GM23338 (cell line): ENCODE data around the gene COL2A1. TPM values are rescaled to one million over a fixed set of nuclear protein-coding genes. Genes with fewer than 3 reads are reported as not detected.

Experiments
- ATAC-seq: fragments of 200-7000 bp; cut with Tn5 transposase; 3 replicates; pipeline ENCODE4 v1.9.1; 2020
- DNase-seq: peaks from one replicate; pipeline ENCODE4 v3.0.0-alpha.2; 2015; ENCODE audit warnings: low spot score
- H2AFZ ChIP-seq: fragments of 200-600 bp; sonication (generic); 2 replicates; pipeline ENCODE4 v1.8.0; 2016; ENCODE audit warnings: antibody characterized with exemption, mild to moderate bottlenecking, moderate library complexity
- H3F3A ChIP-seq: fragments of 200-600 bp; sonication (generic); replicated peaks from 2 replicates; pipeline ENCODE4 v1.8.0; 2017; ENCODE audit warnings: antibody characterized with exemption, mixed run types, low read depth
- H3K27ac ChIP-seq: fragments of 200-600 bp; sonication (generic); 2 replicates; pipeline ENCODE4 v1.6.1; 2016; ENCODE audit warnings: low read depth
- H3K27me3 ChIP-seq: fragments of 200-600 bp; sonication (generic); 2 replicates; pipeline ENCODE4 v1.8.0; 2016; ENCODE audit warnings: mild to moderate bottlenecking, mixed run types, moderate library complexity; ENCODE audit not compliant: insufficient read depth
- H3K36me3 ChIP-seq: fragments of 200-600 bp; sonication (generic); 2 replicates; pipeline ENCODE4 v1.8.0; 2016; ENCODE audit warnings: mild to moderate bottlenecking; ENCODE audit not compliant: insufficient read depth
- H3K4me1 ChIP-seq: fragments of 200-600 bp; sonication (generic); 2 replicates; pipeline ENCODE4 v1.8.0; 2016; ENCODE audit warnings: mild to moderate bottlenecking, moderate library complexity; ENCODE audit not compliant: insufficient read depth
- H3K4me2 ChIP-seq: fragments of 200-600 bp; sonication (generic); 2 replicates; pipeline ENCODE4 v1.7.1; 2017; ENCODE audit warnings: mixed run types
- H3K4me3 ChIP-seq: fragments of 200-600 bp; sonication (generic); 2 replicates; pipeline ENCODE4 v1.6.1; 2016; ENCODE audit warnings: mixed run types
- H3K79me2 ChIP-seq: fragments of 200-600 bp; sonication (generic); replicated peaks from 2 replicates; pipeline ENCODE4 v1.8.0; 2017; ENCODE audit warnings: mild to moderate bottlenecking; ENCODE audit not compliant: insufficient read depth
- H3K9me2 ChIP-seq: fragments of 200-600 bp; sonication (generic); 2 replicates; pipeline ENCODE4 v1.8.0; 2017; ENCODE audit not compliant: insufficient read depth
- H4K20me1 ChIP-seq: fragments of 200-600 bp; sonication (generic); replicated peaks from 2 replicates; pipeline ENCODE4 v1.8.0; 2017; ENCODE audit warnings: mild to moderate bottlenecking; ENCODE audit not compliant: insufficient read depth
- H3K27ac Mint-ChIP-seq: 2 replicates; pipeline ENCODE4 v1.8.0; 2020; ENCODE audit warnings: inconsistent platforms, mild to moderate bottlenecking, moderate library complexity, mixed read lengths
- H3K27me3 Mint-ChIP-seq: 3 replicates; pipeline ENCODE4 v1.8.0; 2022; ENCODE audit warnings: low read depth, mild to moderate bottlenecking, moderate library complexity, mixed read lengths, inconsistent platforms; ENCODE audit not compliant: insufficient read depth, poor library complexity
- H3K36me3 Mint-ChIP-seq: 3 replicates; pipeline ENCODE4 v1.8.0; 2021; ENCODE audit warnings: low read depth, mild to moderate bottlenecking, inconsistent platforms, moderate library complexity, mixed read lengths
- H3K4me1 Mint-ChIP-seq: 3 replicates; pipeline ENCODE4 v1.8.0; 2020; ENCODE audit warnings: mild to moderate bottlenecking, inconsistent platforms, mixed read lengths
- H3K4me3 Mint-ChIP-seq: 3 replicates; pipeline ENCODE4 v1.8.0; 2021; ENCODE audit warnings: moderate library complexity, mild to moderate bottlenecking, inconsistent platforms, mixed read lengths
- H3K9me3 Mint-ChIP-seq: 3 replicates; pipeline ENCODE4 v1.8.0; 2020; ENCODE audit warnings: moderate library complexity, mild to moderate bottlenecking, inconsistent platforms, mixed read lengths
- CREB1 ChIP-seq: fragments of 250-450 bp; sonication (Bioruptor Pico); IDR thresholded peaks from 2 replicates; pipeline ENCODE4 v1.5.0; 2020; ENCODE audit warnings: low read depth, mild to moderate bottlenecking, moderate library complexity
- CTCF ChIP-seq, 2 experiments: fragments of 200-600 bp in 1 of 2; sonication (generic) in 1 of 2; conservative IDR thresholded peaks; 2 replicates each; pipeline versions ENCODE4 v1.5.1 to v1.6.1; 2016 to 2017; ENCODE audit warnings: antibody characterized with exemption in 2 of 2, low read depth in 2 of 2, mild to moderate bottlenecking in 2 of 2, moderate library complexity in 1 of 2
- EZH2phosphoT487 ChIP-seq: fragments of 200-600 bp; sonication (generic); IDR thresholded peaks from one replicate; pipeline ENCODE4 v1.8.1; 2018; ENCODE audit warnings: antibody characterized with exemption; ENCODE audit not compliant: unreplicated experiment
- POLR2AphosphoS5 ChIP-seq: IDR thresholded peaks from 2 replicates; pipeline ENCODE4 v1.6.1; 2016; ENCODE audit warnings: antibody characterized with exemption, low read depth
- STAT1 ChIP-seq: IDR thresholded peaks from one replicate; pipeline ENCODE4 v1.6.1; 2016; ENCODE audit warnings: antibody characterized with exemption; ENCODE audit not compliant: unreplicated experiment
- ZNF114 ChIP-seq: fragments of 250-450 bp; sonication (Bioruptor Pico); IDR thresholded peaks from 2 replicates; pipeline ENCODE4 v1.5.0; 2020; ENCODE audit warnings: mild to moderate bottlenecking, moderate library complexity
- ZNF331 ChIP-seq: fragments of 250-450 bp; sonication (Bioruptor Pico); IDR thresholded peaks from 2 replicates; pipeline ENCODE4 v1.5.0; 2020; ENCODE audit warnings: low read depth, mild to moderate bottlenecking, moderate library complexity
- ZNF462 ChIP-seq: fragments of 250-450 bp; sonication (Bioruptor Pico); IDR thresholded peaks from 2 replicates; pipeline ENCODE4 v1.5.0; 2020; ENCODE audit warnings: mild to moderate bottlenecking, moderate library complexity
- polyA plus RNA-seq: library from polyadenylated mRNA; unstranded; fragments of >200 nt; fragmentation: Nextera tagmentation; extraction: Ambion mirVana; gene quantifications from 2 replicates; pipeline ENCODE4 v1.2.1, GENCODE V29; 2016
- total RNA-seq: library from RNA; depleted of rRNA; stranded (reverse); fragments of >200 nt; shearing (Covaris generic); gene quantifications from 2 replicates; pipeline ENCODE4 v1.2.3, GENCODE V29; 2014

COL2A1 gene
- total and polyA plus RNA-seq, 2 experiments from 2014 or later = 7.0 to 24.6 TPM

- TF ChIP-seq POLR2AphosphoS5 = no peak
- TF ChIP-seq EZH2phosphoT487 = no peak
- TF ChIP-seq ZNF462 (CRISPR knock-in tag) = no peak
- TF ChIP-seq ZNF114 (CRISPR knock-in tag) = no peak
- TF ChIP-seq STAT1 = no peak
- no peak for TF ChIP-seq ZNF331 (CRISPR knock-in tag)
- no peak for TF ChIP-seq CREB1 (CRISPR knock-in tag)
- TF ChIP-seq CTCF (conservative IDR thresholded peaks at IDR 0.05; ENCODE audit: low read depth in 2 of 2) = no peak
- H3K4me3 Mint-ChIP-seq = no peak overlapping the region
- no peaks in the 10 kb centered on the region for H3K9me2 ChIP-seq
- H3K4me2 ChIP-seq = no peak overlapping the region
- no peaks in the 10 kb centered on the region; the same call in 2 of the 3 replicates for H3K36me3 Mint-ChIP-seq
- DNase-seq (no peak), ATAC-seq (no peak)
- no peaks in the 10 kb centered on the region for H3K27me3 ChIP-seq
- H3K4me1 Mint-ChIP-seq = 0 out of 3 replicates have a peak, but pooled peaks cover 6% of the 10 kb centered on the region
- peaks cover 27% of the 10 kb centered on the region for H3K27me3 Mint-ChIP-seq
- H3F3A ChIP-seq = no peaks in the 10 kb centered on the region
- H3K4me1 ChIP-seq = no peaks in the 10 kb centered on the region
- no peaks in the 10 kb centered on the region for H3K36me3 ChIP-seq
- H3K79me2 ChIP-seq = no peaks in the 10 kb centered on the region
- H3K27ac ChIP-seq = no peak overlapping the region
- no peaks in the 10 kb centered on the region for H3K9me3 Mint-ChIP-seq
- H3K4me3 ChIP-seq = no peak overlapping the region
- no peak overlapping the region for H2AFZ ChIP-seq
- no peaks in the 10 kb centered on the region for H4K20me1 ChIP-seq
- no peak overlapping the region for H3K27ac Mint-ChIP-seq
Measured at GRCh38 chr12:47980779-47981495, 23.3 kb downstream of the COL2A1 start.
